ENCODE data around the gene FTH1.

Gene FTH1

DNA sequence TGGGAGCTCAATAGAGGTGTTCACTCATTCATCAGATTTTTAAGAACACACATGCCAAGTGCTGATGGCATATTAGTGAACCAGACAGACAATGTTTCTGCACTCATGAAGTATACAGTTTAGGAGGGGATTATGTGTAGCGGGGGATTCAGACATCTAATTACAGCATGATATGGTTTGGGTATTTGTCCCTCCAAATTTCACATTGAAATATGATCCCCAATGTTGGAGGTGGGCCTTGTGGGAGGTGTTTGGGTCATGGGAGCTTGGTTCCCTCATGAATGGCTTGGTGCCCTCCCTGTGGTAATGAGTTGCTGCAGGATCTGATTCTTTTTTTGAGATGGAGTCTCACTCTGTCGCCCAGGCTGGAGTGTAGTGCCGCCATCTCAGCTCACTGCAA, 41.2 kb downstream of the FTH1 start:
- TF ChIP-seq, protein P1, sequence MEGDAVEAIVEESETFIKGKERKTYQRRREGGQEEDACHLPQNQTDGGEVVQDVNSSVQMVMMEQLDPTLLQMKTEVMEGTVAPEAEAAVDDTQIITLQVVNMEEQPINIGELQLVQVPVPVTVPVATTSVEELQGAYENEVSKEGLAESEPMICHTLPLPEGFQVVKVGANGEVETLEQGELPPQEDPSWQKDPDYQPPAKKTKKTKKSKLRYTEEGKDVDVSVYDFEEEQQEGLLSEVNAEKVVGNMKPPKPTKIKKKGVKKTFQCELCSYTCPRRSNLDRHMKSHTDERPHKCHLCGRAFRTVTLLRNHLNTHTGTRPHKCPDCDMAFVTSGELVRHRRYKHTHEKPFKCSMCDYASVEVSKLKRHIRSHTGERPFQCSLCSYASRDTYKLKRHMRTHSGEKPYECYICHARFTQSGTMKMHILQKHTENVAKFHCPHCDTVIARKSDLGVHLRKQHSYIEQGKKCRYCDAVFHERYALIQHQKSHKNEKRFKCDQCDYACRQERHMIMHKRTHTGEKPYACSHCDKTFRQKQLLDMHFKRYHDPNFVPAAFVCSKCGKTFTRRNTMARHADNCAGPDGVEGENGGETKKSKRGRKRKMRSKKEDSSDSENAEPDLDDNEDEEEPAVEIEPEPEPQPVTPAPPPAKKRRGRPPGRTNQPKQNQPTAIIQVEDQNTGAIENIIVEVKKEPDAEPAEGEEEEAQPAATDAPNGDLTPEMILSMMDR (IDR thresholded peaks at IDR 0.05; ENCODE audit: control insufficient read depth, extremely low read depth, insufficient read depth): no peak
- no peak for DNase-seq (ENCODE audit: low read depth)
- H3K4me3 ChIP-seq (ENCODE audit: low read depth, low read length): no peak overlapping the region

DNA sequence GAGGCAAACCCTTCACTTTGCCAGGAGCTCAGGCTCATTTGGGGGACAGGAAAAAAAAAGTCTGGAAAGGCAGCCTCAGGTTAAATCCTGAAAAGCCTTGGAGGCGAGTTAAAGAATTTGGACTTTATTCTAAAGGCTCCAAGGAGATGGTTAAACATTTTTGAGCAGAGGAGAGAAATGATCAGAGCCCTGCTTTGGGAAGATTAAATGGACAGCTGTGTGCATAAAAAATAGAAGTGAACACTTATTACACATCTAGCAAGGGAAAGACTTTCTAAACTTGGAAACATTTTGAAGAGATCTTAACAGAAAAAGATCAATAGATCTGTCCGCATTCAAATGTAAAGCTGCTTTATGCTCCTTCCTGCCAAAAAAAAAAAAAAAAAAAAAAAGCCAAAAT, 41.7 kb downstream of the FTH1 start:
- H3K4me3 ChIP-seq (ENCODE audit: low read depth, low read length): no peak overlapping the region
- TF ChIP-seq, protein P1 (IDR thresholded peaks at IDR 0.05; ENCODE audit: control insufficient read depth, extremely low read depth, insufficient read depth): no peak
- DNase-seq (ENCODE audit: low read depth): no peak

DNA sequence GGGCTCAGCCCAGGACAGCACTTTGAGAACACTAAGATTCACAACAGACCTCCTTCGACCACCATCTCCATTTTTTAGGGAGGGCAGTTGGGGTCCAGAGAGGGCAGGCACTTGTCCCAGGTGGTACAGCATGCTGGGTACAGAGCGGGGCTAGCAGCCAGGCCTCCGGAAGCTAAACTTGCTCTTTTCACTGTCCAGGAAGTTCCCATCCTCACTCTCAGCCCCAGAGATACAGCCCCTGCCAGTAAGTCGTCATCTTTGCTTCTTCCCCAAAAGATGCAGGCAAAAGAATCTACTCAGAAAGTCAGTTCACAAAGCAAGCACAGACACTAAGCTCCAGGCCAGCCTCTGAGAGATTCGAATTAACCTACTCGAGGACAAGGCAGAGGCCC, 43.4 kb downstream of the FTH1 start:
- DNase-seq (ENCODE audit: low read depth): no peak
- H3K4me3 ChIP-seq (ENCODE audit: low read depth, low read length): no peak overlapping the region
- TF ChIP-seq, protein P1 (IDR thresholded peaks at IDR 0.05; ENCODE audit: control insufficient read depth, extremely low read depth, insufficient read depth): no peak

DNA sequence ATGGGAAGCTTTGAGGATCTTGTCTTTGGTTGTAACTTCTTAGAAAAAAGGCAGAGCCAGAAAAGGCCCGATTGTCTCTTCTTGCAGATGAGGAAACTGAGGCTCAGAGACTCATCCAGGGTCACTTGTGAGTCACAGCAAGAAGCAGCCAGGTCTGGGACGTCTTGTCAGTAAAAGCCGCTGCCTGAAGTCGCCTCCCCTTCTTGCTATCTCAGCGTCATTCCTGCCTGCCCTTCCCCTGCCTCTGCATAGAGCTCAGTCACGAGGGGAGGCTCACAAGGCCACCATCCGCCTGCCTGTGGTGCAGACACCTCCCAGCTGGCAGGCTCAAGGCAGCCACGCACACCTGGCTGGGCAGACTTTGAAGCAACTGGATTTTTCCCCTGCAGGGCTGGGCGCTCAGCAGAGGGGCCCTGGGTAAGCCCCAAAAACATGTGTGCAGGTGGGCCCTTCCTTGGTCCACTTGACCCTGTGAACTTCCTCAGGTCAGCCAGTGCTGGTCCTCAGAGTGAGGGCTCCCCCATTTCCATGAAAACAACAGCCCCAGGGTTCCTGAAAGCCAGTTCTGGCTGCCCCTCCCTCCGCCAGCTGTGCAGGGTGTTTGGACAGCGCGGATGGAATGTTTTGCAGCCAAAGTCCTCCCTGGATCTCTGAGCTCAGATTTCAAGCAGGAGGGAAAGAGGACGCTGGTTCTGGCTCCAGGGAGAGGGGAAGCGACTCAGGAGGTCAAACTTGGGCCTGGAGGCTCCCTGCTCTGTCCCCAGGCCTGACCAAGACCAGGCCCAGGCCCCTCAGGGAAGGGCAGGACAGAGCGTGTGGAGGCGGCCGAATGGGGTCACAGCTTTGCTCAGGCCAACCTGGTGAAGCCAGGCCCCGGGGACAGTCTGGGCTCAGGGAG, 44.0 kb downstream of the FTH1 start:
- DNase-seq (ENCODE audit: low read depth): no peak
- TF ChIP-seq, protein P1 (IDR thresholded peaks at IDR 0.05; ENCODE audit: control insufficient read depth, extremely low read depth, insufficient read depth): no peak
- H3K4me3 ChIP-seq (ENCODE audit: low read depth, low read length): no peak overlapping the region

DNA sequence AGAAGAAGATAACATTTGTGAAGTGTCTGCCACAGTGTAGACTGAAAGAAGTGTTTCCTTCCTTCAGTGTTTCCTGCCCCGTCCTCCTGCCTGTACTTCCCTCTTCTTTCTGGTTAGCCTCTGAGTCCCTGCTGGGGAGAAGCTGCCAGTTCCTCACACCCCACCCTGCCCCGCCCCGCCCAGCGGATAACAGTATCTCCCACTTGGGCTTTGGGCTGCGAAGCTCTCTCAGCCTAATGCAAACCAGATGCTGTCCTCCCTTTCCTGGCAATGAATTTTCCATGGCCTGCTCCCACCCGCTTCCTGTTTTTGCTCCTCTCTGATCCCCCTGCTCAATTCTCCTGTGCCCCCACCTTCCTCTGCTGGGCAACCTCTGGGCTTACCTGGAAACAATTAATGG, 44.9 kb downstream of the FTH1 start:
- TF ChIP-seq, protein P1 (IDR thresholded peaks at IDR 0.05; ENCODE audit: control insufficient read depth, extremely low read depth, insufficient read depth): no peak
- DNase-seq (ENCODE audit: low read depth): no peak
- no peak overlapping the region for H3K4me3 ChIP-seq (ENCODE audit: low read depth, low read length)

DNA sequence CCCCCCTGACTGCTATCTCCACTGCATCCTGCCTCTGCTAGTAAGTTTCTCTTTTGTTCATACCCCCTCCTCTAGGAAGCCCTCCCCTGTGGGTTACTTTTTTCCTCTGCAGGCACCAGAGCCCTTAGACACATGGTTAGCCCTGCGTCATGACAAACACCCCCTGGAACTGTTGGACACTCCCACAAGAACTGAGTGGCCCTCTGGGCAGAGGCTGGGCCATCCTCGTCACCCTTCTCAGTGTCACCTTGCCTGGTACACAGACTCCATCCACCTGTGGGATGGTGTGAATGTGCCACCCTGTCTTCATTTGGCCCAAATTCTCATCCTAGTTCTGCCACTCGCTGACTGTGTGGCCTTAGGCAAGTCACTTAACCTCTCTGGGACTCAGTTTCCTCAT, 46.0 kb downstream of the FTH1 start:
- DNase-seq (ENCODE audit: low read depth): no peak
- H3K4me3 ChIP-seq (ENCODE audit: low read depth, low read length): no peak overlapping the region
- TF ChIP-seq, protein P1 (IDR thresholded peaks at IDR 0.05; ENCODE audit: control insufficient read depth, extremely low read depth, insufficient read depth): no peak
